CD4-positive, alpha-beta T cell (primary cell): ENCODE data around the gene CRYBG1. TPM values are rescaled to one million over a fixed set of nuclear protein-coding genes. Genes with fewer than 3 reads are reported as not detected.

Source experiments
- ATAC-seq: fragments of 200-7000 bp; cut with Tn5 transposase; one replicate; pipeline ENCODE4 v1.10.0; 2022; ENCODE audit warnings: mild to moderate bottlenecking; ENCODE audit not compliant: poor library complexity
- CTCF ChIA-PET: fragments of 350-600 bp; sonication (Branson Sonifier 250); formaldehyde crosslinking; loops from one replicate; lab custom pipeline; 2021; ENCODE audit warnings: antibody characterized with exemption, inconsistent platforms; lab: Charles Lee
- POLR2A ChIA-PET: fragments of 350-600 bp; sonication (Branson Sonifier 250); formaldehyde crosslinking; loops from one replicate; lab custom pipeline; 2021; ENCODE audit warnings: antibody characterized with exemption, inconsistent platforms; lab: Charles Lee
- DNase-seq, 14 experiments: peaks; one replicate each; pipeline ENCODE4 v3.0.0-alpha.2; 2013 to 2020; ENCODE audit warnings: mixed read lengths in 2 of 14
- H3K27ac ChIP-seq, 2 donors: one replicate each; pipeline versions ENCODE4 v1.5.1 to v1.7.0; 2013; ENCODE audit warnings: low read length in 2 of 2, low read depth in 1 of 2, mild to moderate bottlenecking in 1 of 2
- H3K27me3 ChIP-seq, 2 experiments: 1 replicate in 1 of 2; 2 replicates in 1 of 2; pipeline versions ENCODE4 v1.6.1 to v1.7.0; 2013; ENCODE audit warnings: low read length in 2 of 2, control low read depth in 1 of 2, mild to moderate bottlenecking in 1 of 2, moderate library complexity in 1 of 2; ENCODE audit not compliant: insufficient read depth in 2 of 2, control insufficient read depth in 1 of 2
- H3K36me3 ChIP-seq: one replicate; pipeline ENCODE4 v1.6.1; 2013; ENCODE audit warnings: low read length, control low read depth; ENCODE audit not compliant: insufficient read depth
- H3K4me1 ChIP-seq: one replicate; pipeline ENCODE4 v1.6.1; 2013; ENCODE audit warnings: low read length, control low read depth; ENCODE audit not compliant: insufficient read depth
- H3K4me3 ChIP-seq: one replicate; pipeline ENCODE4 v1.5.1; 2013; ENCODE audit warnings: mild to moderate bottlenecking, low read length, moderate library complexity
- H3K9me3 ChIP-seq, 2 experiments: 1 replicate in 1 of 2; 2 replicates in 1 of 2; pipeline versions ENCODE4 v1.6.1 to v1.7.0; 2013; ENCODE audit warnings: low read length in 2 of 2, mild to moderate bottlenecking in 2 of 2, control low read depth in 1 of 2, moderate library complexity in 1 of 2; ENCODE audit not compliant: control insufficient read depth in 1 of 2, insufficient read depth in 1 of 2
- H3K27ac Mint-ChIP-seq: one replicate; pipeline ENCODE4 v1.8.0; 2020; ENCODE audit warnings: mixed read lengths
- H3K27me3 Mint-ChIP-seq: one replicate; pipeline ENCODE4 v1.8.0; 2021; ENCODE audit warnings: mixed read lengths
- H3K36me3 Mint-ChIP-seq: one replicate; pipeline ENCODE4 v1.8.0; 2021; ENCODE audit warnings: low read depth, mixed read lengths
- H3K4me1 Mint-ChIP-seq: one replicate; pipeline ENCODE4 v1.8.0; 2021; ENCODE audit warnings: low read depth, mixed read lengths
- H3K4me3 Mint-ChIP-seq: one replicate; pipeline ENCODE4 v1.8.0; 2020; ENCODE audit warnings: mild to moderate bottlenecking, mixed read lengths
- H3K9me3 Mint-ChIP-seq: one replicate; pipeline ENCODE4 v1.8.0; 2020; ENCODE audit warnings: mixed read lengths
- intact Hi-C, 2 experiments: fragments of 100-400 bp; cut with DNase I in 1 of 2; cut with micrococcal nuclease in 1 of 2; formaldehyde crosslinking; loops; one replicate each; pipeline versions ENCODE4 v1.15.1 to v1.9.0; 2023 to 2025; cut with DNase I, micrococcal nuclease
- total RNA-seq, 174 experiments: library from RNA in 2 of 174; stranded (reverse) in 2 of 174; gene quantifications; one replicate each; pipeline ENCODE4 v1.2.3 and lab custom pipeline; 2021 to 2026
- TF ChIP-seq, protein P1 (sequence below): fragments of 200-600 bp; IDR thresholded peaks from one replicate; pipeline ENCODE4 v1.8.0; 2022; ENCODE audit warnings: antibody characterized with exemption, mild to moderate bottlenecking

CRYBG1 gene
- total RNA-seq, 2 experiments from 2014 or later, result 58.5 to 59.4 TPM

DNA sequence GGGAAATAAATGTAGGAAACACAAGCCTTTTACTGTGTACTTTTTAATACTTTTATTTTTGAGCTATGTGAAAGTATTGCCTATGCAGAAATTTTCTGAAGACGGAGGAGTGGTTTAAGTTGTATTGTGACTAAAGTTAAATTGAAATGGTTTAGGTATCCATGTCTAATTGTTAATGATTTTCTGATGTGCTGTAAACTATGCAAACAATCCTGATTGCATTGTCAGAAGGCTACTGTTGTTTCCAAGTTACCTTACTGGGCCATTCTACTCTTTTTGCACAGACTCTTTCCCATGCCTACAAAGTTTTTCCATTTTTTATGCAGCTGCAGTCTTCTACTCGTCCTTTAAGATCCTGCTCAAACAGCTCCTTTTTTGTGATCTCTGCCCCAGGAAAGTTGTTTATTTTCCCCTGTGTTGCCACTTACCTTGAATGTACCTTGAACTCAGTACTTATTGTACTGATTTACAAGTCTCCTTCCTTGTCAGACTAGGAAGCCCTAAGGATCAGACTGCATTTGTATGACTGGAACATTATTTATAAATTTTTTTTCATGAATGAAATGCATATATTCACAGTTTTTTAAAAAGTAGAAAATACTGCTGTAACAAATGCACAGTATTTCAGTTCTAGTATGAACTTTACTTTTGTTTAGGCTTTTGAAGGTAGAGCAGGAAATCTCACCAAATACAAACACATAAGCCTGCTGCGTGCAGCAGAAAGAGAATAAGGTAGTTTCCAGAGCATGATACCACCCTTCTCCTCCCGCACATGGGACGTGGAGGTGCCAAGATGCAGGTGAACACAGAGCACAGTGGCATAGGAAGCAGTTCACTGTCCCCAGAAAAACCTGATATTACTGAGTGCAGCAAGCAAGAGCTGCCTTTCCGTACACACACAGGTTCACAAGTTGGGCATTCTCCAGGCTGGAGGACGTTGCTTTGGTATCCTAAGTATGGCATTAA is 97.8 kb downstream of the CRYBG1 start:
- TF ChIP-seq, protein P1, sequence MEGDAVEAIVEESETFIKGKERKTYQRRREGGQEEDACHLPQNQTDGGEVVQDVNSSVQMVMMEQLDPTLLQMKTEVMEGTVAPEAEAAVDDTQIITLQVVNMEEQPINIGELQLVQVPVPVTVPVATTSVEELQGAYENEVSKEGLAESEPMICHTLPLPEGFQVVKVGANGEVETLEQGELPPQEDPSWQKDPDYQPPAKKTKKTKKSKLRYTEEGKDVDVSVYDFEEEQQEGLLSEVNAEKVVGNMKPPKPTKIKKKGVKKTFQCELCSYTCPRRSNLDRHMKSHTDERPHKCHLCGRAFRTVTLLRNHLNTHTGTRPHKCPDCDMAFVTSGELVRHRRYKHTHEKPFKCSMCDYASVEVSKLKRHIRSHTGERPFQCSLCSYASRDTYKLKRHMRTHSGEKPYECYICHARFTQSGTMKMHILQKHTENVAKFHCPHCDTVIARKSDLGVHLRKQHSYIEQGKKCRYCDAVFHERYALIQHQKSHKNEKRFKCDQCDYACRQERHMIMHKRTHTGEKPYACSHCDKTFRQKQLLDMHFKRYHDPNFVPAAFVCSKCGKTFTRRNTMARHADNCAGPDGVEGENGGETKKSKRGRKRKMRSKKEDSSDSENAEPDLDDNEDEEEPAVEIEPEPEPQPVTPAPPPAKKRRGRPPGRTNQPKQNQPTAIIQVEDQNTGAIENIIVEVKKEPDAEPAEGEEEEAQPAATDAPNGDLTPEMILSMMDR, result no peak
- Histone ChIP-seq H3K4me3 (no peak overlapping the region), H3K27ac (no peak overlapping the region), H3K36me3 (no peaks in the 10 kb centered on the region), H3K27me3 (no peaks in the 10 kb centered on the region), H3K9me3 (no peaks in the 10 kb centered on the region), H3K4me1 (no peaks in the 10 kb centered on the region)
- Mint-ChIP-seq H3K27me3 (peaks cover 8% of the 10 kb centered on the region), H3K9me3 (no peaks in the 10 kb centered on the region), H3K4me1 (no peaks in the 10 kb centered on the region), H3K36me3 (no peaks in the 10 kb centered on the region), H3K4me3 (no peak overlapping the region), H3K27ac (no peak overlapping the region)
- POLR2A ChIA-PET, result no interaction called here
- ATAC-seq (no peak), DNase-seq (no peak)
- intact Hi-C loops, result no loop called here
- CTCF ChIA-PET, result interaction anchor here (1.1 to 1.7 kb wide), 2 partner anchors 15 to 101 kb away, joined by 3 read pairs; no protein-coding TSS in a partner anchor

DNA sequence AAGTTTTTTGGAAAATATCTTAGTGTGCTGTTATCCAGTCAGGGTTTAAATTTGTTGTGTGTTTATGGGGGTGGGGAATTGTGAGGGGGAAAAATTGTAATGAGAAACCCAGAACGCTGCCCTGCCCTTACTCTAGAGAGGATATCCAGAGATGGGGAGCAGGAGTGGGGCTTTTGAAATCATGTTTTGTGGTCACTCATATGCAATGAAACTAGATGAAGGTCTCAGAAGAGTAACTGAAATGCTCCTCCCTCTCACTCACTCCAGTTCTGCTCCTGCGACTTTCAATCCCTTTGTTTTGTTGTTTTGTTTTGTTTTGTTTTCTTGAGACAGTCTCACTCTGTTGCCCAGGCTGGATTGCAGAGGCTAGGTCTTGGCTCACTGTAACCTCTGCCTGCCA is 100.0 kb downstream of the CRYBG1 start:
- Mint-ChIP-seq H3K4me3 (no peak overlapping the region), H3K36me3 (no peaks in the 10 kb centered on the region), H3K9me3 (no peaks in the 10 kb centered on the region), H3K27me3 (peaks cover 14% of the 10 kb centered on the region), H3K4me1 (no peaks in the 10 kb centered on the region), H3K27ac (no peak overlapping the region)
- TF ChIP-seq, protein P1, result no peak
- no peaks in the 10 kb centered on the region for H3K27me3 ChIP-seq
- ATAC-seq (no peak), DNase-seq (no peak)
- POLR2A ChIA-PET, result no interaction called here
- H3K36me3 ChIP-seq, result no peaks in the 10 kb centered on the region
- no peaks in the 10 kb centered on the region for H3K4me1 ChIP-seq
- CTCF ChIA-PET, result no interaction called here
- H3K9me3 ChIP-seq, result no peaks in the 10 kb centered on the region
- no peak overlapping the region for H3K27ac ChIP-seq
- no peak overlapping the region for H3K4me3 ChIP-seq
- intact Hi-C loops, result no loop called here

DNA sequence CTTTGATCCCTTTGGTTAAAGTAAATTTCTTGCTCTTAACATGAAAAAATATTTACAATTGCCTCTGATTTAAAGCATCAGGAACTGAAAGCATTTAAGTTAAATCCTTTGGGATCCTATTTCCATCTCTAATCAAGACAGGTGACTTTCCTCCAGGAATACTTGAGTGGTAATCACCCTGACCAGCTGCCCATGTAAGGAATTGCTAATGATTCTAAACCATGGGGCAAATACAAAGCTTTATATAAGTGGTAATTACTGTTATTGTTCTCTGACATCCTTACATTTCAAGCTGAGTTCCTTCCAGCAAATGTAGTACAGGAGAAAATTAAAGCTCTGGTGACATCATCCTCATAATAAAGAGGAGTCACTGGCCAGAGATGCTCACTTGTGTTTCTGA is 100.6 kb downstream of the CRYBG1 start:
- H3K36me3 Mint-ChIP-seq, result no peaks in the 10 kb centered on the region
- no peak overlapping the region for H3K27ac Mint-ChIP-seq
- no peaks in the 10 kb centered on the region for H3K9me3 Mint-ChIP-seq
- intact Hi-C loops, result no loop called here
- H3K27me3 Mint-ChIP-seq, result peaks cover 14% of the 10 kb centered on the region
- ChIA-PET CTCF (interaction anchor here (0.6 kb wide), 1 partner anchor 11 kb away, joined by 3 read pairs; no protein-coding TSS in a partner anchor), POLR2A (no interaction called here)
- no peak overlapping the region for H3K27ac ChIP-seq
- no peak overlapping the region for H3K4me3 ChIP-seq
- no peaks in the 10 kb centered on the region for H3K4me1 ChIP-seq
- TF ChIP-seq, protein P1, result no peak
- no peaks in the 10 kb centered on the region for H3K27me3 ChIP-seq
- no peak overlapping the region for H3K4me3 Mint-ChIP-seq
- H3K9me3 ChIP-seq, result no peaks in the 10 kb centered on the region
- ATAC-seq, result no peak
- no peaks in the 10 kb centered on the region for H3K36me3 ChIP-seq
- DNase-seq, result no peak
- no peaks in the 10 kb centered on the region for H3K4me1 Mint-ChIP-seq
